HG03139 (cell line): ENCODE data around the gene STAMBP.
"Not testable (repeated sequence)": the region's sequence is repeated elsewhere in the genome, so short reads cannot be mapped to it uniquely, and the experiment has no call there.

Experiments
- ATAC-seq: cut with Tn5 transposase; IDR thresholded peaks from one replicate; pipeline ENCODE4 v1.9.1; 2021; ENCODE audit not compliant: unreplicated experiment

Gene STAMBP

GRCh38 chr2:73885406-73885805 is 56.6 kb downstream of the STAMBP start:
- ATAC-seq, result no peak

DNA sequence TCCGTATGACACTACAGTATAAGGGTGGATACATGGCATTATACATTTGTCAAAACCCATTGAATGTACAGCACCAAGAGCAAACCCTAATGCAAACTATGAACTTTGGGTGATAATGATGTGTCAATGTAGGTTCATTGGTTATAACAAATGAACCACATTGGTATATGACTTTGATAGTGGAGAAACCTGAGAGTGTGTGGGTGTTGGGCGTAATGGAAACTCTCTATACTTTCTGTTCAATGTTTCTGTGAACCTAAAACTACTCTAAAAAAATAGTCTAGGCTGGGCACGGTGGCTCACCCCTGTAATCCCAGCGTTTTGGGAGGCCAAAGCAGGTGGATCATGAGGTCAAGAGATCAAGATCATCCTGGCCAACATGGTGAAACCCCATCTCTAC is 57.6 kb downstream of the STAMBP start:
- ATAC-seq, result no peak

DNA sequence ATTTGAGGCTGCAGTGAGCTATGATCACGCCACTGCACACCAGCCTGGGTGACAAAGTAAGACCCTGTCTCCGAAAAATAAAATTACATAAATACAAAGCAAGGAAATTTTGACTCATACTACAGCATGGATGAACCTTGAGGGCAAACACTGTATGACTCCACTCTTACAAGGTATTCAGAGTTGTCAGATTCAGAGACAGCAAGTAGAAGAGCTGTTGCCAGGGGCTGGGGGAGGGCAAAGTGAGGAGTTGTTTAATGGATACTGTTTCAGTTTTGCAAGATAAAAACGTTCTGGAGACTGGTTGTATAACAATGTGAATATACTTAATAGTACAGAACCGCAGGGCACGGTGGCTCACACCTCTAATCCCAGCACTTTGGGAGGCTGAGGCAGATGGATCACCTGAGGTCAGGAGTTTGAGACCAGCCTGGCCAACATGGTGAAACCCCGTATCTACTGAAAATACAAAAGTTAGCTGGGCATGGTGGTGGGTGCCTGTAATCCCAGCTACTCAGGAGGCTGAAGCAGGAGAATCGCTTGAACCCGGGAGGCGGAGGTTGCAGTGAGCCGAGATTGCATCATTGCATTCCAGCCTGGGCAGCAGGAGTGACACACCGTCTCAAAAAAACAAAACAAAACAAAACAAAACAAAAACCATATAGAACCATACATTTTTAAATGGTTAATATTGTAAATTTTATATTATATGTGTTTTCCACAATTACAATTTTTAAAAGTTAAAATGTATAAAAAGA is 59.0 kb downstream of the STAMBP start:
- ATAC-seq, result not testable (repeated sequence)

DNA sequence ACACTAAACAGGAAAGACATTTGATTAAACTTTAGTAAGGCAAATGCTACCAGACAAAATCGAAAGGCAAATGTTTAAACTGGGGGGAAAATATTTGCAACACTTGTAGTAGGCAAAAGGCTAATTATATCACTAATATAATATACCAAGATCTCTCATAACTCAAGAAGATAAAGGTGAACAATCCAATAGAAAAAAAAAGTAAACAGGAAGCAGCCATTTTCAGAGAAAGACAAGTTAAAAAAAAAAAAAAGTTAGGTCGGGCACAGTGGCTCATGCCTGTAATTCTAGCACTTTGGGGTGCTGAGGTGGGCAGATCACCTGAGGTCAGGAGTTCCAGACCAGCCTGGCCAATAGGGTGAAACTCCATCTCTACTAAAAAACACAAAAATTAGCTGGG is 59.6 kb downstream of the STAMBP start:
- ATAC-seq, result no peak

DNA sequence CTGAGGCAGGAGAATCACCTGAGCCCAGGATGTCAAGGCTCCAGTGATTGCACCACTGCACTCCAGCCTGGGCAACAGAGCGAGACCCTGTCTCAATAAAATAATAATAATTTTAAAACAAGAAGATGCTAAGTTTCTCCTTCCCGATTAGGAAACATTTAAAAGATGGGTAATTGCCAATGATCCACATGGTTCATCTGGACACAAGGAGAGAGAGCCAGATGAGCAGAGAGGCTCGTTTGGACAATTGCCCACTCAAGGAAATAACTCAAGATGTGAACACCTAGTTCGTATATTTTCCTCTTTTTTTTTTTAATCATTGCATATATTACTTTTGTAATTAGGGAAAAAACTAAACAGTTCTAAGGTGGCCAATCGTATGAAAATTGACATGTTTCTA is 60.4 kb downstream of the STAMBP start:
- no peak for ATAC-seq

DNA sequence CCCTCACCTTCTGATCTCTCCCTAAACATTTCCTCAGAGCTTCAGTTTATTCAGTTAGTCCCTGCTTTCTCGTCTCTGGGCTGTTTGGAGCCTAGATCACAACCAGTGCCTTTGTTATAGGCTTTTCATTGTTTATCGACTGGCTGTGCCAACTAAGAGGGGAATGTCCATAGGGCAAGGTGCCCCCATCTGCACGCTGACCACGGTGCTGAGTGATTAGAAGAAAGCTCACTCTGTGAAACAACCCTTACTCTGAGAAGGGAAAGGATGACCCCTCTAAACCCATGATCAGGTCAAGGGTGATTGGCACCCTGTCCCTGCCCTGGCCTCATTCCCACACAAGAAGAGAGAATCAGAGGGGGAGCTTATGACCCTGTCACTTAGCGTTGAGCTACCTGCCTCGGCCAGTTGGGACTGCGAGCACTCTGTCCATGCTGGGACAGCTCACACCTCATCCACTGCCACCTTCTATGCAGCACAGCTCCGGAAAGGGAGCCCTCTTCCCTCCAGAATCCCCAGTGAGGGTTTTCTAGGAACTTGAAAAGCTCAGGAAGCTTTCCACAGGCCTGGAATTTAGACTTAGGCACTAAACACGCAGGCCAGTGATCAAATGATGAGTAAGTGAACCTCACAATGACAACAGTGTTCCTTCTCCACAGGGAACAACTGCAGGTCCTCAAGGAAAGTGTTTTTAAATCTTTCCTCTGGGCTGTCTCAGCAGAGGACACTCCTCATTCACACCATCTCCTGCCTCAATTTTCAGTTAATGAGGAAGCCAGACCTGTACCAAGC is 61.7 kb downstream of the STAMBP start:
- ATAC-seq, result no peak

DNA sequence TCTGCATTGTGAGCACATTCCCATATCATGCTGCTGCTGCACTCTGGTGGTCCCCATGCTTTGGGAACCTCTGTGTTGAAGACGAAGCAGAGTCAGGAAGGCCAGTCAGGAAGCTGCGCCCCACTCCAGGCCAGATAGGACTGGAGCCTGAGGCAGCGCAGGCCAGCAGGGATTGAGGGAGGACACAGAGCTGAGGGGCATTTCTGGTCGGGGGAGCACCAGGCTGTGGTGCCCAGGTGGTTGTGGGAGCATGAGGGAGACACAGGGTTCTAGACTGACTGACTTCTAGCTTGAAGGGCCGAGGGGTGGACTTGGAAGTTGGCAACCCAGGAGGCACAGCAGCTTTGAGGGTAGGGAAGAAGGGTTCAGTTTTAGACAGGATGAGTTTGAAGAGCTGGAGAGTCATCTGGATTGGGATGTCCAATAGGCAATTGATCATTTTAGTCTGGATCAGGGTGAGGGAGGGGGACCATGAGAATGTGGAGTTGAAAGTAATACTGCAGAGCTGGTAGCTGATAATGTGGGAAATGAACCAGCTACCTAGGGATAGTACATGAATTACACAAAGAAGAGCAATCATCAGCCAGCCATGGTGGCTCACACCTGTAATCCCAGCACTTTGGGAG is 62.6 kb downstream of the STAMBP start:
- no peak for ATAC-seq

GRCh38 chr2:73892631-73893329 is 64.0 kb downstream of the STAMBP start, which contains the start of gene ACTG2:
Gene ACTG2, plus strand, starts transcription at chr2:73893008. Its CDS starts 8,304 bp downstream, at chr2:73901312.
- no peak for ATAC-seq

DNA sequence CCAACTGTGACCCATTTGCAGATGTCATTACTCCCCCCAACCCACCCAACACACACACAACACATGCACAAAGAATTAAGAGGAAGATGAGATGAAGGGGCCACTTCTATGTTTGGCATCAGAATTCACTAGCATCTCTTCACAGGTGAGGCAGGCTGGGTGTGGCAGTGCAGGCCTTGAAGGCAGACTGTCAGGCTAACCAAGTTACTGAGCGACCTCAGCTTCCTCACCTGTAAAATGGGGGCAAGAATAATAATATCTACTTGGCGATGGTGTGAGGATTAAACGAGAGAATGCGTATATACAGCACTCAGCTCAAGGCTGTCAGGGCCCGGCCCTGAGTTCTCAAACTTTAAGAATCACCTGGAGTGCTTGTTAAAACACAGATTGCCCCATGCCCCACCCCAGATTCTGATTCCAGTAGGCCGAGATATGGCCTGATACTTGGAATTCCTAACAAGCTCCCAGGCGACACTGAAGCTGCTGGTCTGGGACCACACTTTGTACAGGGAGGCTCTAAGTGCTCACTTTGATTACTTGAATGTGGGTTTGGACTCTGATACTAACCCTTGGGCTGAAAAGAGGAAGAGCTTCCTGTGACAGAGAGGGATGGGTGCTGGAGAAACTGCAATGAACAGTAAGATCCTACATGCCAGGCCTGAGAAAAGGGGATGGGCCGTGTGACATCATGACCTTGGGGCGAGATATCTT is 65.2 kb downstream of the STAMBP start:
- no peak for ATAC-seq

DNA sequence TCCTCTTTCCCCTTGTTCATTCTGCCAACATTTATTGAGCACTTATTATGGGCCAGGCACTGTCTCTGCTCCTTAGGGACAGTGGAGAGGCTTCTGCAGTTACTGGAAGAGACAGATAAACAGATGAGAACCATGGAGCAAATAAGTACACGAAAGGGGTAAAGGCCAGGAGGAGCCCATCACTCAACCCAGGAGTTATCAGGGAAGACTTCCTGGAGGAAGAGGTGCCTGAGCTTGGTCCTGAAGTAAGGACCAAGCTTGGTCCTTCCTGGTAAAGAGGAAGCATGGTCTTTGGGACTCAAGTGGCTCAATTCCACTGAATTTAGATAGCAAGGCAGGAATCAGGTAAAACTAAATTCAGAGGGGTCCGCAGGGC is 65.7 kb downstream of the STAMBP start:
- ATAC-seq, result no peak

DNA sequence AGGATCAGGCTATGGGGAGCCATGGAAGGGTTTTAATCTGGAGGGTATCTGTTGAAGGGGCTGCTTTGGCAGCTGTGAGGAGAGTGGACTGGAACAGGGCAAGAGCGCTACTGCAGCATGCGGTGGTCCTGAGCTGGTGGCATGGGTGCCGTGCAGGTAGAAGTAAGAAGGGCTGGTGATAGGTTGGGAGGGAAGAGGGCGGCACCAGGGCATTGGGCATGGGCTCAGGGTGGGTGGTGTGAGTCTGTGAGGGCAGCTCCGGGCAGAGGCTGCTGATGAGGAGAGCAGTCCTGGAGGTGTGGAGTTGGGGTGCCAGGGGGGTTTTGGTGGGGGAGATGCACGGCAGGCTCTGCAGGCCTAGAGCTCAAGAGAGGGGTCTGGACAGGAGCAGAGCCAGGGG is 66.1 kb downstream of the STAMBP start:
- no peak for ATAC-seq

GRCh38 chr2:73895473-73895872 is 66.7 kb downstream of the STAMBP start:
- ATAC-seq, result no peak

DNA sequence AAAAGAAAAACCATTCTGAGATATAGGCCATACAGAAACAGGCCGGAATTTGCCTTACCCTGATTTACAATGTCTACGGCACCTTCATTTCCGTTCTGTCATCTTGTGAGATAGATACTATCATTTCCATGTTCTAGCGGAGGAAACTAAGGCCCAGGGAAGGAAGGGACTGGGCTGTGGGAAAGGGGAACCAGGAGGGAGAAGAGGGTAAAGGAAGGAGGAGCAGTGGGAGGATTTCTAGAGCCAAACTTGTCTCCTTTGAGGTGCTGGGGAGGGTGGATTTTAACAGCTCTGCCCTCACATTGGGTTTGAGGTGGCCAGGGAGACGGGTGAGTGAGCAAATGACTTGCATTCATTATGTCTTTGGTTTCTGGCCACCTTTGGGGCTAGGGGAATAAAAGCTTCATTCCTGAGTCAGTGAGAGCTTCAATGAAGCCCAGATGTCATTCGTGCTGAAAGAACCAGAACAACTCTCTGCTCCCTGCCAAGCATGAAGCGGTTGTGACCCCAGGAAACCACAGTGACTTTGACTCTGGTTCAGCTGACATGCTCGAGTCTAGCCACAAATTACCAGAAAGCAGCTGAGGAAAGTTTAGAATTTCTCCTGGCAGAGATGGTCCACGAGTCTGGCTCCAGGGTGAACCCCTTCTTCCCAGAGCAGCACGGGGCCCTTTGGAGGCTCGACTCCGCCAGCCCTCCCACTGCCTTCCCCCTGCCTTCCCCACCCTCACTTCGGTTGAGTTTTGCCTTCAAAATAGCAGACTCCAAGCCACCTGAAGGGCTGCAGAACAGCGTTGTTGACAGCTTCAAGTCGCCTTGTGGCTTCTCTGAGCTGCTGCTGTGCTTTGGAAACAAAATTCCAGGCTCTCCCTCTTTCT is 67.8 kb downstream of the STAMBP start:
- ATAC-seq, result peak; percentile 64

- ATAC-seq, result no peak
These were observed 68.5 kb downstream of the STAMBP start for GRCh38 chr2:73897240-73897583.

DNA sequence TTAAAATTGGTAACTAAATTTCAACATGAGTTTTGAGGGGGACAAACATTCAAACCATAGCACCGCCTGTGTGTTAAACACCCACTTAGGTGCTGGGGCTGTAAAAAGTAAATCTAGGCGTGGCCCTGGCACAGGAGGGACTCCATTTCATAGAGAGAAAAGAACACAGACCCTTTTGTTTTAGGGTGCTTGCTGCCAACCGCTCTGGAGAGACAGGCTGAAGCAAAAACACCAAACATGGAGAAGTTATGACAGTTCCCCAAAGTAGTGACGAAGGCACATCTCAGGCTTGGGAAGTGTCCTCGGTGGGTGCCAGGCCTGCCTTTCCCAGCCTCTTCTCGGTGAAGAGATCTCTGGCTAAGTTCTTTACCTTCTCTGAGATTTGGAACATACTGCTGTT is 69.2 kb downstream of the STAMBP start:
- no peak for ATAC-seq

DNA sequence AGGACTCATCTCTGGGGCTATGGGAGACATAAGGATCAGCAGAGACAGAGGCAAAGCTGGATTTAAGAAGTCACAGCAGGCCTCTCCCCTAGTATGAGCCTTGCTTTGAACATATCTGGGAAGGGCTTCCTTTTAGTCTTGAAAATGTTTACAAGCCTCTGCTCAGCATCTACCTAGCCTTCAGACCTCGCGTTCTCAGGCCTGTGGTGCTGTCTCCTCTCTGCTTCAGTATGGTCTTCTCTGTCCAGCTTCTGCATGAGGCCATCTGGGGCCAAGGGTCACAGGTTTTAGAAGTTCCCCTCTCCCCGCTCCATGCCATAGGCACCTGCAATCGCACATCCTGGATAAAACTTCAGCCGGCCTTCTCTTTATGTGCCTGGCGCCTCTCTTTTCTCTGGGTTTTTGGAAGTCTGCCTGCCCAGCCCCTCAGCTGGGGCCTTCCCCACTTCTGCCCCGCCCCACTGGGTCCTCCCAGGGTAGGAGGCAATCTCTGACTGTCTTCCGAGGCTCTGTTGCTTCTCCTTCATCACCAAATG is 71.1 kb downstream of the STAMBP start:
- ATAC-seq, result no peak

GRCh38 chr2:73901143-73901542 is 72.4 kb downstream of the STAMBP start:
- ATAC-seq, result no peak

DNA sequence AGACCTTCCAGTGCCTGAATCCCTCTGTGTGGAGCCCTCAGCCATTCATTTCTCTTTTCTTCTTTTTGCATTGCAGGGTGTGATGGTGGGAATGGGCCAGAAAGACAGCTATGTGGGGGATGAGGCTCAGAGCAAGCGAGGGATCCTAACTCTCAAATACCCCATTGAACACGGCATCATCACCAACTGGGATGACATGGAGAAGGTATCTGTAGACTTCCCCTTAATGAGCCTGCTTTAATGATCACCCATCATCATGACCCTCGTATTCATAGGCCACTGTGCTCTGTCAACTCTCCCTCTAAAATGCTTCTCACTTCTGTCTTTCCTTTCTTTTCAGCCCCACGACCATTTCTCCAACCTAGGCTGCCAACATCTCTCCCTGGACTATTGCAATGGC is 73.5 kb downstream of the STAMBP start:
- ATAC-seq, result no peak

DNA sequence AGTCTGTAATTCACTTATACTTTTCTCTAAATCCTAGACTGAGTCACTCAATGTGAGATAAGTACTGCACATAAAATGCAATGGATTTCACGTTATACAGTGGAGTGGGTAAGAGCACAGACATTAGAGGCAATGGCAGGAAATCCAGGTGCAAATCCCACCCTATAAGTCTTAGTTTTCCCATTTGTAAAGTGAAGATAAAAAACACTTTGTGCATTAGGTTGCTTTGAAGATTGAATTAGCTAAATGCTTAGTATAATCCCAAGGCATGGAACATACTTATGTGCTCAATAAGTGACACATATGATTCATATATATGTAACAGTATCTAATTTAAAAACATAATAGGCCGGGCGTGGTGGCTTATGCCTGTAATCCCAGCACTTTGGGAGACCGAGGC is 74.6 kb downstream of the STAMBP start:
- no peak for ATAC-seq
